LNCaP clone FGC (cell line): ENCODE data around the gene COBL.

Experiments used
- DNase-seq: peaks from one replicate; pipeline ENCODE4 v3.0.0-alpha.2; 2011; ENCODE audit warnings: low read depth
- H3K4me3 ChIP-seq: 2 replicates; pipeline ENCODE4 v1.5.1; 2011; ENCODE audit warnings: mild to moderate bottlenecking, low read depth, low read length, control low read depth
- TF ChIP-seq, protein P1 (sequence below): IDR thresholded peaks from 2 replicates; pipeline ENCODE4 v1.5.1; 2012; ENCODE audit warnings: mild to moderate bottlenecking; ENCODE audit not compliant: control insufficient read depth, insufficient read depth; ENCODE audit errors: extremely low read depth

COBL gene

DNA sequence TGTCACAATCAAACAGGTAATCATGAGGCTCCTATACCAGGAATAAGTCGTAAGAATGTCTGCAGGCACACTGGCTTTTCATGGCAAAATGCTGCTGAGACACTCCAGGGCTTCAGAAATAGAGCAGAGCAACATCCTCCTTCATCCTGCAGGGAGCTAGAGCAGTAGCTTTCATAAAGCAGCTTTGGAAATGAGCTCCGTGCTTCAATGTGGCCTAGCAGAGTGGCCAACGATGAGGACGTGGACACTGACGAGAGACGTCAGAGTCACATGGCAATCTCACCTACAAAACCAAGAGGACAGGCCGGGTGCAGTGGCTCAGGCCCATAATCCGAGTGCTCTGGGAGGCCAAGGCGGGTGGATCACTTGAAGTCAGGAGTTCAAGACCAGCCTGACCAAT, 9.8 kb downstream of the COBL start:
- DNase-seq = no peak
- H3K4me3 ChIP-seq = no peak overlapping the region
- TF ChIP-seq, protein P1, sequence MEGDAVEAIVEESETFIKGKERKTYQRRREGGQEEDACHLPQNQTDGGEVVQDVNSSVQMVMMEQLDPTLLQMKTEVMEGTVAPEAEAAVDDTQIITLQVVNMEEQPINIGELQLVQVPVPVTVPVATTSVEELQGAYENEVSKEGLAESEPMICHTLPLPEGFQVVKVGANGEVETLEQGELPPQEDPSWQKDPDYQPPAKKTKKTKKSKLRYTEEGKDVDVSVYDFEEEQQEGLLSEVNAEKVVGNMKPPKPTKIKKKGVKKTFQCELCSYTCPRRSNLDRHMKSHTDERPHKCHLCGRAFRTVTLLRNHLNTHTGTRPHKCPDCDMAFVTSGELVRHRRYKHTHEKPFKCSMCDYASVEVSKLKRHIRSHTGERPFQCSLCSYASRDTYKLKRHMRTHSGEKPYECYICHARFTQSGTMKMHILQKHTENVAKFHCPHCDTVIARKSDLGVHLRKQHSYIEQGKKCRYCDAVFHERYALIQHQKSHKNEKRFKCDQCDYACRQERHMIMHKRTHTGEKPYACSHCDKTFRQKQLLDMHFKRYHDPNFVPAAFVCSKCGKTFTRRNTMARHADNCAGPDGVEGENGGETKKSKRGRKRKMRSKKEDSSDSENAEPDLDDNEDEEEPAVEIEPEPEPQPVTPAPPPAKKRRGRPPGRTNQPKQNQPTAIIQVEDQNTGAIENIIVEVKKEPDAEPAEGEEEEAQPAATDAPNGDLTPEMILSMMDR = no peak

DNA sequence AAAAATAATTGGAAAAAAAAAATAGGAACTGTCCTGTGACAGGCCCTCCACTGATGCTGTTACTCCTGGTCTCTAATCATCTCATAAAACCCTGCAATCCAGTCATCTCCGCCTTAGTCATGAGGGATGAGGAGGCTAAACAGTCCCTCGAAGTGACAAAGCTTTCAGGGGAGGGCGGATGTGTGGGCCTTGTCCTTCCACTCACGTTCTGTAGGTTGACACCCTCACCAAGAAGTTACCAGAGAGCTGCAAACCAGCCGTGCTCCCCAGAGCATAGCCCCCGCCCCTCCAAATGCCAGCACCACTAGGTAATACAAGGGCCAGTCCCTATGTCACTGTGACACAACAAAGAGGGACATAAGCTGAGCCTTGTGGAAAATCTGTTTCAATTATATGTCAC, 11.9 kb downstream of the COBL start:
- DNase-seq = no peak

GRCh38 chr7:51303142-51303525, 13.5 kb downstream of the COBL start:
- no peak for DNase-seq
- H3K4me3 ChIP-seq = no peak overlapping the region
- TF ChIP-seq, protein P1 = no peak

More for the DNA sequence above, 11.9 kb downstream of the COBL start:
- TF ChIP-seq, protein P1 = no peak
- no peak overlapping the region for H3K4me3 ChIP-seq

- H3K4me3 ChIP-seq = no peak overlapping the region
- DNase-seq = no peak
- TF ChIP-seq, protein P1 = no peak
Measured at GRCh38 chr7:51301806-51302205, 14.8 kb downstream of the COBL start.

DNA sequence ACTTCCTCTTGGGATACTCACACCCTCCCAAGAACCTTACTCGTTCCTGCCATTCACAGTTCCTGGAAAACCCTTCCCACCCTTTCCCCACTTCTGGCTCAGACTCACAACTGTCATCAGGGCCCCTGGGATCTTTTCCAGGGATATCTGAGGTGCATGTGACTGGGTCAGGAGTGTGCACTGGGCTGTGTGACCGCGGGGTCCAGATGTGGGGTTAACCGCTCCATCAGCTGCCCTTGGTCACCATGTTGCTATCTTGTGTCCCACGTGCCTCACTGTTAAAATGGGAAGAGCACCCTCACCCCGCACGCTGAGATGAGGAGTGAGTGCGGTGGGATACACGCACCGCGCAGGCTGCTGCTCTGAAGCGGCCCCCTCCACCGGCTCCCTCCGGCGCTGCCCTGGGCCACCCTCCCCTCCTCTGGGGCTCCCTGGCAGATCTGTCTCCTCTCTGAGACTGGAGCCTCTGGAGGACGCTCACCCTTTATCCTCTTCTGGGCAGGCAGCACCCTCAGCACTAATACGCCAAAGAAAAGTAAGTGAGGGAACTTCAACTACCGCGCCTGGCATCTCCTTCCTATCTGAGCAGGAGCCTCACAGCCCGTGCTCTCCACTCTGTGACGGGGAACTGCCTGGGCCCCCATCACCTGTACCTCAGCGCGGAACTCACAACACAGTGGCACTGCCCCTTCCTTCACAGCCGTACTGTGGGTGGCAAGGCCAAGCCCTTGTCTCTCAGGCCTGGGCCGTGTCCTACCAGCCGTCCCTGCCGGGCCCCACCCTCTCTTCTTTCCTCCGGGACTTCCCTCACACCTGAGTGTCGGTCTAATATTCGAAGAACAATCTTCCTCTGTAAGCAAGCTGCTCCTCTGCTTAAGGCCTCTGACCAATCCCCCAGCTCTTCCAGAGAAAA, 15.6 kb downstream of the COBL start:
- no peak for DNase-seq

DNA sequence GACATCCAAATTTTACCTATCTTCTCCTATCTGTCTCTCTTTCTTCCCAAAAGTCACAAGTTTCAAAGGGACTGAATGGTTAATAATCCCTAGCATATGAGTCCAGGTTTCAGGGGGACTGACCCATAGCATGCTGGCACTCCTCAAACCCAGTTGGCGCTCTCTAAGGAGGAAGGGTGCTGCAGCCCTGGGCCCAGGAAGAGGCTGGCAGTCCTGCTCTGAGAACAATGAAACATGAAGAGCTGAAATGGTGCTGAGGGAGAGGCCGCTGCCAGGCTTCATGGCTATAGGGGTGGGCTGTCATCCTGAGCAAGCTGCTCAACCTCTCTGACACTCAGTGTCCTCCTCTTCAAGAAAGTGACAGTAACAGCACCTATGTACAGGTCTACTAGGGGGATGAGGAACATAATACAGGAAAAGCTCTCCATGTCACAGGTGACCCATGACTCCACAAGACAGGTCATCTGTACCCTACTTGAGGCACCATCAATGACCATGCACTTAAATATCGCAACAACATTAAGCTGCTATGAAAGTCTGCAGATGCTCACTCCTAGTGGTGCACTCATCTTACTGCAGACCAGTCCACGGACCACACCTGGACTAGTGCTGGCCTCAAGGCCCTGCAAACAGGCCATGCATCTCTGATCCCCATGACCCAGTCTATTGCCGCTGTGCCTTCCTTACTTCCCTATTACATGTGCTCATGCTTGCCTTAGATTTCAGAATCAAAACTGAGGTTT, 17.0 kb downstream of the COBL start:
- DNase-seq = no peak
- TF ChIP-seq, protein P1 = no peak
- no peak overlapping the region for H3K4me3 ChIP-seq

More for the DNA sequence above, 15.6 kb downstream of the COBL start:
- TF ChIP-seq, protein P1 = no peak
- H3K4me3 ChIP-seq = no peak overlapping the region

DNA sequence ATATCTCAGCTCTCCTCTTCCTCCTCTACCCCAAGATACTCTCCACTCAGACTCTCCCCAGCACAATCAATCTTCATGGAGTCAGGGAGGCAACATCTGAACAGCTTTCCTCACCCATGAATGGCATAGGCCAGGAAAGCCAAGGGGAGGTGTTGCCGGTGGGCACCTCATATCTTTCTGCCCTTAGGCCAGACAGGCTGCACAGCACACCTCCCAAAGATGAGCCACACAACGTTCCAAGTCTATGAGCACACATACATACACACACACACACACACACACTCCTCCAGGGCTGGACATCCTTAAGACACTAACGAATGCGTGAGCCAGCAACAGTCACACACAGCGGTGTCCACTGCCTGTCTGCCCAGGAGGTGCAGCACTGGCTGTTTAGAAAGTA, 17.7 kb downstream of the COBL start:
- no peak overlapping the region for H3K4me3 ChIP-seq
- TF ChIP-seq, protein P1 = no peak
- DNase-seq = no peak
